HG02610 (cell line): ENCODE measurements around the gene PKN1.
"Not testable (repeated sequence)": the region's sequence is repeated elsewhere in the genome, so short reads cannot be mapped to it uniquely, and the experiment has no call there.

ENCODE experiments used
- ATAC-seq: cut with Tn5 transposase; IDR thresholded peaks from one replicate; pipeline ENCODE4 v1.9.1; 2021; ENCODE audit warnings: mild to moderate bottlenecking, moderate library complexity; ENCODE audit not compliant: unreplicated experiment

Gene PKN1

GRCh38 chr19:14432791-14433553 lies at the start of gene PKN1:
Gene PKN1 (plus strand): TSS chr19:14433306. CDS start chr19:14433522, 216 bp downstream.
- peak; percentile 40 for ATAC-seq

- ATAC-seq = peak; percentile 44
These were observed 49.2 kb upstream of the PKN1 start for GRCh38 chr19:14383661-14384555.

GRCh38 chr19:14385492-14385891 lies 47.6 kb upstream of the PKN1 start:
- no peak for ATAC-seq

- no peak for ATAC-seq
These were observed 42.6 kb upstream of the PKN1 start for GRCh38 chr19:14390548-14390947.

GRCh38 chr19:14391156-14391821 lies 41.8 kb upstream of the PKN1 start:
- ATAC-seq = no peak

- ATAC-seq = no peak
These were observed 39.8 kb upstream of the PKN1 start for GRCh38 chr19:14393329-14393728.

GRCh38 chr19:14394167-14394566 lies 38.9 kb upstream of the PKN1 start:
- no peak for ATAC-seq

GRCh38 chr19:14395262-14395661 lies 37.8 kb upstream of the PKN1 start:
- no peak for ATAC-seq

GRCh38 chr19:14395710-14396336 lies 37.3 kb upstream of the PKN1 start:
- ATAC-seq = no peak

- ATAC-seq = not testable (repeated sequence)
These were observed 36.4 kb upstream of the PKN1 start for GRCh38 chr19:14396730-14397129.

GRCh38 chr19:14397168-14397567 lies 35.9 kb upstream of the PKN1 start:
- not testable (repeated sequence) for ATAC-seq

- no peak for ATAC-seq
These were observed 32.1 kb upstream of the PKN1 start for GRCh38 chr19:14400951-14401431.

GRCh38 chr19:14401468-14402195 lies 31.5 kb upstream of the PKN1 start:
- ATAC-seq = no peak

- no peak for ATAC-seq
These were observed 30.6 kb upstream of the PKN1 start for GRCh38 chr19:14402332-14403144.

- not testable (repeated sequence) for ATAC-seq
These were observed 29.8 kb upstream of the PKN1 start for GRCh38 chr19:14403145-14403930.

GRCh38 chr19:14404312-14404711 lies 28.8 kb upstream of the PKN1 start:
- ATAC-seq = no peak

GRCh38 chr19:14405380-14405757 lies 27.7 kb upstream of the PKN1 start:
- no peak for ATAC-seq
